Esophagus (tissue), 2 donors: ENCODE results near the gene OR4S2. TPM values are rescaled to one million over a fixed set of nuclear protein-coding genes. Genes with fewer than 3 reads are reported as not detected.

Source experiments
- H3K27ac ChIP-seq, 2 donors: one replicate each; pipeline ENCODE4 v1.5.1; 2013; ENCODE audit warnings: low read depth in 2 of 2, mild to moderate bottlenecking in 2 of 2, inconsistent platforms in 1 of 2, low read length in 1 of 2, moderate library complexity in 1 of 2
- H3K27me3 ChIP-seq, 2 donors: one replicate each; pipeline ENCODE4 v1.6.1; 2013; ENCODE audit warnings: low read length in 2 of 2, control low read depth in 1 of 2, mild to moderate bottlenecking in 1 of 2; ENCODE audit not compliant: insufficient read depth in 2 of 2, control insufficient read depth in 1 of 2
- H3K36me3 ChIP-seq, 2 donors: one replicate each; pipeline ENCODE4 v1.6.1; 2013; ENCODE audit warnings: low read length in 1 of 2; ENCODE audit not compliant: control insufficient read depth in 2 of 2, insufficient read depth in 2 of 2
- H3K4me1 ChIP-seq, 2 donors: one replicate each; pipeline ENCODE4 v1.6.1; 2013; ENCODE audit warnings: low read length in 1 of 2; ENCODE audit not compliant: control insufficient read depth in 2 of 2, insufficient read depth in 2 of 2
- H3K4me3 ChIP-seq, 2 donors: one replicate each; pipeline ENCODE4 v1.5.1; 2013; ENCODE audit warnings: low read length in 2 of 2, mild to moderate bottlenecking in 2 of 2, low read depth in 1 of 2, moderate library complexity in 1 of 2
- H3K9me3 ChIP-seq, 2 donors: one replicate each; pipeline ENCODE4 v1.6.1; 2013; ENCODE audit warnings: mild to moderate bottlenecking in 2 of 2, low read depth in 1 of 2, low read length in 1 of 2, moderate library complexity in 1 of 2; ENCODE audit not compliant: control insufficient read depth in 2 of 2, insufficient read depth in 1 of 2
- WGBS, 2 donors: extraction: QIAGEN DNeasy Blood & Tissue Kit; methylation state at CpG; one replicate each; pipeline ENCODE4 v1.1.7; 2013; 5-methylcytosine and 5-hydroxymethylcytosine counted together
- polyA plus RNA-seq, 2 donors: library from polyadenylated mRNA; stranded (reverse); fragments of 200-250 nt; gene quantifications; one replicate each; pipeline ENCODE4 v1.2.3, GENCODE V29; 2013
- donor health status: healthy with polysubstance abuse.
- donor health status: Bipolar disorder and iron deficiency.

Gene OR4S2, protein sequence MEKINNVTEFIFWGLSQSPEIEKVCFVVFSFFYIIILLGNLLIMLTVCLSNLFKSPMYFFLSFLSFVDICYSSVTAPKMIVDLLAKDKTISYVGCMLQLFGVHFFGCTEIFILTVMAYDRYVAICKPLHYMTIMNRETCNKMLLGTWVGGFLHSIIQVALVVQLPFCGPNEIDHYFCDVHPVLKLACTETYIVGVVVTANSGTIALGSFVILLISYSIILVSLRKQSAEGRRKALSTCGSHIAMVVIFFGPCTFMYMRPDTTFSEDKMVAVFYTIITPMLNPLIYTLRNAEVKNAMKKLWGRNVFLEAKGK
- polyA plus RNA-seq = not detected

DNA sequence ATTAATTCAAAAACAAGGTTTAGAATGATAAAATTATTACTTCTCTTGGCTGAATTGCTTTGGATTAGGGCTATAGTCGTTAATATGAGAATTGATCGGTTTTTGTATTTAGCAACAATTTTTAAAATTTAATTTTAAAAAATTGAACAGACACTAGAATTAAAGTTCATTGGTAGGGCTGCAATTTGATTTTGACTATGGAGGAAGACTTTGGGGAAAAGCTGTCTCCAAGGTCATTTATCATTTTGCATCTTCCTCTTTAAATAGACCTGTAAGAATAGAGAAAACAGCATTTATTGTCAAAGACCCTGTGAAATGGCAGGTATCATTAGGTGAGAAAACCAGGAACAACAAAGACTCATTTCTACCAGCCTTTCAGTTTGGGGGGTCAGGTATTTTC, at the start of gene OR4S2:
OR4S2 (plus strand) TSS at position 301 of the 400 bp plus-strand sequence. CDS start 2,577 bp downstream, outside the sequence.
- Histone ChIP-seq H3K4me1 (no peaks in the 10 kb centered on the region), H3K4me3 (no peak within 1 kb of the TSS), H3K36me3 (no peaks in the 10 kb centered on the region), H3K9me3 (no peaks in the 10 kb centered on the region), H3K27me3 (no peaks in the 10 kb centered on the region), H3K27ac (no peak within 1 kb of the TSS)
- 75 to 79% methylated on average over 2 of the region's 2 CpGs for WGBS, 2 donors

DNA sequence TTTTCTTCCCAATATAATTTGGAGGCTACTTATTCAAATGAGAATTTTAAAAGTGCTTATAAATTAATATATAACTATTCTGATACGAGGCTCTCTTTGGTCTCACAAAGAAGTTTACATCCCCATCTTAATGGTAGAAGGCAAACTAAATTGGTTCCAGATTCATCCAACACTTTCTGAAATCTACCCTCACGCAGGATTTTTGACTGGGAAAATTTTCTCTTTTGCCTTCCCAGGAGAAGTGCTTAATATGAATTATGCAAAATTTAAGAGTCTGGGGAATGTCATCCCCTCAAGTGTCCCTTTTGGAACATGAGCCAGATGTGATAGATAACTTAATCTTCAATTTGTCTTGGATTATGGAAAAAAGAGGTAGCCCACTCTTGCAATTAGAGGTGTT, 40.6 kb upstream of the OR4S2 start, which contains the start of gene OR4C11:
OR4C11 (minus strand) TSS at position 101 of the 400 bp plus-strand sequence. CDS start 3,272 bp downstream, outside the sequence.
- H3K4me3 ChIP-seq = no peak within 1 kb of the TSS
- no peaks in the 10 kb centered on the region for H3K9me3 ChIP-seq
- 47 to 53% methylated on average over 2 of the region's 2 CpGs for WGBS, 2 donors
- H3K27ac ChIP-seq = no peak within 1 kb of the TSS
- no peaks in the 10 kb centered on the region for H3K36me3 ChIP-seq
- no peaks in the 10 kb centered on the region for H3K27me3 ChIP-seq
- H3K4me1 ChIP-seq = no peaks in the 10 kb centered on the region

DNA sequence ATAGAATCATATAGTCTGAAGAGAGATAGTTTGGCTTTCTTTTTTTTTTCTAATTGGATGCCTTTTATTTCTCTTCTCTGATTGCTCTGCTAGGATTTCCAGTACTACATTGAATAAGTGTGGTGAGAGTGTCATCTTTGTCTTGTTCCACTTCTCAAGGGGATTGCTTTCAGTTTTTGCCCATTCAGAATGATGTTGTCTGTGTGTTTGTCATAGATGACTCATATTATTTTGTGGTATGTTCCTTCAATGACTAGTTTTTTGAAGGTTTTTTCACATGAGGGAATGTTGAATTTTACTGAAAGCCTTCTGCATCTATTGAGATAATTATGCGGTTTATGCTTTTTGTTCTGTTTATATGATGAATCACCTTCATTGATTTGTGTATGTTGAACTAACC, 23.6 kb upstream of the OR4S2 start:
- no peaks in the 10 kb centered on the region for H3K4me1 ChIP-seq
- no peaks in the 10 kb centered on the region for H3K36me3 ChIP-seq
- no peak overlapping the region for H3K4me3 ChIP-seq
- H3K9me3 ChIP-seq = peaks cover 0 to 4% of the 10 kb centered on the region in 2 donors
- H3K27me3 ChIP-seq = no peaks in the 10 kb centered on the region
- WGBS, 2 donors = 76 to 83% methylated on average over 1 of the region's 1 CpG
- H3K27ac ChIP-seq = no peak overlapping the region

DNA sequence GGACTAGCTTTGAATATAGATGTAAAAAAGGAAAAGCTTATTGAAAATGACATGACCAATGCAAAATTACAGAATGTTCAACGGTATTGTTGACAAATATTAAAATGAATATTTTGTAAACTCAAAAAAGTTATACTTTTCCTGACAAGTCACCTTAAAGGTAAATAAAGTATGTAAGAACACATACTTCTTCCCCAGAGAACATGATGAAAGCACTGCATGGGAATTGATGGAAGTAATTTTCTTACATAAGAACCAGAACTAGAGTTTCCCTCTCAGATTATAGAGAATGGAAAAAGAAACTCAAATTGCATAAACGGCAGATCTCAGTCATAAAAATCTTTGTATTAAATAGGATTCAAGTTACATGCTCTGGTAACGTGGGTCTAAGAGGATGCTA, 13.3 kb upstream of the OR4S2 start, which contains the start of gene OR4P4:
OR4P4 (plus strand) TSS at position 301 of the 400 bp plus-strand sequence.
- Histone ChIP-seq H3K4me1 (no peaks in the 10 kb centered on the region), H3K9me3 (no peaks in the 10 kb centered on the region), H3K36me3 (no peaks in the 10 kb centered on the region), H3K4me3 (no peak within 1 kb of the TSS), H3K27ac (no peak within 1 kb of the TSS), H3K27me3 (no peaks in the 10 kb centered on the region)
- 46 to 52% methylated on average over 3 of the region's 3 CpGs for WGBS, 2 donors

DNA sequence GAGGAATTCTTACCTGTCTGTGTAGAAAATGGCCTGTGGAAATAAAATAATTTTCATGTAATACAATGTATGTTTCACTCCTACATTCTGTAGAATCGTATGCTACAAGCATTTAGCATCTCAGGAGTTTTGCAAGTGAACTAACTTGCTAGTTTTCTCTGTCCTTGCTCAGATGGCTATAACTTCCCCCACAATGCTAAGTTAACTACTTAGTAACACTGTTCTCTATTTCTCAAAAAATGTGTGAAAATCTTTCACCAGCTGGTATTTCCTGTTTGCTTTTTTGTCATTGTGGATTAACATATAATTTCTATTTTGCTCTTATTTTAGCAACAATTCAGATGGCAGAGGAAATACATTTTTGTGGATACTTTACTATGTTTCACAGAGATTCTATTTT, 4.4 kb downstream of the OR4S2 start:
- Histone ChIP-seq H3K27ac (no peak overlapping the region), H3K36me3 (no peaks in the 10 kb centered on the region), H3K4me1 (no peaks in the 10 kb centered on the region), H3K4me3 (no peak overlapping the region), H3K9me3 (peaks cover 0 to 5% of the 10 kb centered on the region in 2 donors), H3K27me3 (no peaks in the 10 kb centered on the region)
- 62 to 70% methylated on average over 1 of the region's 1 CpG for WGBS, 2 donors

DNA sequence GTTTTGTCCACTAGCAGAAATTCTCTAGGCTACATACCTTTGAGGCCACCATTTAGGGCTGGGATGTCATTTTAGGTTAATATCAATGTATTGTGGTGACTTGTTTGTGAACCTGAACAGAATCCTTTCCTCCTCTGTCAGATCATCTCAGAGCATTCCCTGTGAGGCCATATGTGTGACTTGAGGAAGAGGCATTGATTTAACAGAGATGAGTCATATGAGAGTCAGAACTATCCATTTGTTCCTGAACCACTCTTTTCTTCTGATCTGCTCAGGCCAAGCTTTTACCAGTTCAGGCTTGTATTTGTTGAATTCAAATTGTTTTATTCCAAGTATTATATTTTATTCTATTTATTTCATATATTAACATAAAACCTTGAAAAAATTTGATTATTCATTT, 7.0 kb downstream of the OR4S2 start:
- peaks cover 0 to 5% of the 10 kb centered on the region in 2 donors for H3K9me3 ChIP-seq
- no peaks in the 10 kb centered on the region for H3K27me3 ChIP-seq
- H3K4me1 ChIP-seq = no peaks in the 10 kb centered on the region
- H3K4me3 ChIP-seq = no peak overlapping the region
- H3K36me3 ChIP-seq = no peaks in the 10 kb centered on the region
- H3K27ac ChIP-seq = no peak overlapping the region

DNA sequence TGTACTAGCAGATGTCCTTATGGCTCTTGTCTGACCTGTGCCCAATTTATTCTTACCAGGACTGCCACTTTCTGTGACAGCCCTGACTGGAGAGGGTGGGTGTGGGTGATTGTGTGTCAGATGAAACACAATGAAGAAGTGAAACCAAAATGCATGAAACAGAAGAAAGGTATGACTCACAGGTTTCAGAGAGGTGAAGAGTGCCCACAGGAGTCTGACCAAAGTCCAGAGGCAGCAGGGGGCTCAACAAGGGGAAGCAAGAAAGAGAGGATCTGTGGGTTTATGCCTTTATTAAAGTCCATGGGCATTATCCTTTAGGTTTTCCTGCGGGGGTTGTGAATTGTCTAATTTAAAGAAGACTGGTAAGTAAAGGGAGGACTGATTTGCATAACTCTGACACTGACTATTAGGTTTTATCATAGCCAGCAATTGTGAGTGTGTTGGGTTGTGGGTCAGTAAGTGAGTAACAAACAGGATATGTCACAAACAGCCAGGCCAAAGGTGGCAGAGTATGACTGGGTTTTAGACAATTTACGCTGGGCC, 10.0 kb downstream of the OR4S2 start:
- Histone ChIP-seq H3K27ac (no peak overlapping the region), H3K4me1 (no peaks in the 10 kb centered on the region), H3K4me3 (no peak overlapping the region), H3K36me3 (no peaks in the 10 kb centered on the region), H3K27me3 (no peaks in the 10 kb centered on the region), H3K9me3 (peaks cover 0 to 5% of the 10 kb centered on the region in 2 donors)
- 88 to 89% methylated on average over 2 of the region's 2 CpGs for WGBS, 2 donors

DNA sequence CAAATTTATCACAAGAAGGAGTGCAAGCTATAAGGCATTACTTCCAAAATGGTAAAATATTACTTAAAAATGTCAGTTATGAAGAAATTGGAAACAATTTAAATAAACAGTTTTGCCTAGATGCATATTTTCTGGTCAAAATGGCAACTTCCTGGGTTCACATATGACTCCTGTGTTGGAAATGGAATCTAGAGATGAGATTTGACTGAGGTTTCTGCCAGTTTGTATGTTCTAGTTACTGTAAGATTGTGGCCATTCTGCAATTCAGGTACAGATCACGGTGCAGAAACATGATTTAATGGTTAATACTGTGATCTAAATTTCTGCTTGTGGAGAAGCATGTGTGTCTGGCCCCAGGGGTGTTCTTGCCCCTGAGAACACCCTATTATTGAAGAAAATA, 10.5 kb downstream of the OR4S2 start:
- no peak overlapping the region for H3K4me3 ChIP-seq
- no peaks in the 10 kb centered on the region for H3K36me3 ChIP-seq
- peaks cover 0 to 5% of the 10 kb centered on the region in 2 donors for H3K9me3 ChIP-seq
- H3K27me3 ChIP-seq = no peaks in the 10 kb centered on the region
- H3K4me1 ChIP-seq = no peaks in the 10 kb centered on the region
- H3K27ac ChIP-seq = no peak overlapping the region
- WGBS, 2 donors = 47 to 53% methylated on average over 1 of the region's 1 CpG

DNA sequence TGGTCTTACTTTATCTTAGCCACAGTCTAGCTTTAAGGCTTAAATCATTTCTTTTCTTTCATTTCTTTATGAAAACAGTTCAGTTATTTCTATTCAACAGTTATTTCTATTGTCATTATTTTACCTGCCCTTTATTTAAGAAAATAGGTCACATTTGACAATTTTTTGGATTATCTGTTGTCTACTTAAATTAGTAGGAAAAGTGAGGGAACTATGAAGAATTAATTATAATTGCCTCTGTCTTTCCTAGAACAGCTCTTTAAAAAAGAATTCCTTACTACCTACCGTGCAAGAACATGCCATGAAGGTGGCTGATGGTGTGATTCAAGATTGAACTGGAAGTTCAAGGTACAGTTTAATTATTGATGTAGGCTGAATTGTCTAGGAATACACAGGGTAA, 13.8 kb downstream of the OR4S2 start, which contains the start of gene OR4C6:
OR4C6 (plus strand) TSS at position 301 of the 400 bp plus-strand sequence. CDS start 2,966 bp downstream, outside the sequence.
- Histone ChIP-seq H3K4me1 (no peaks in the 10 kb centered on the region), H3K4me3 (no peak within 1 kb of the TSS)

More for the DNA sequence above, 13.8 kb downstream of the OR4S2 start, which contains the start of gene OR4C6:
- no peak within 1 kb of the TSS for H3K27ac ChIP-seq
- H3K9me3 ChIP-seq = peaks cover 0 to 3% of the 10 kb centered on the region in 2 donors
- no peaks in the 10 kb centered on the region for H3K36me3 ChIP-seq
- no peaks in the 10 kb centered on the region for H3K27me3 ChIP-seq
- WGBS, 2 donors = 72 to 80% methylated on average over 1 of the region's 1 CpG
